Esophagus squamous epithelium (tissue), 5 donors: ENCODE data around the gene CYTH2. TPM values are rescaled to one million over a fixed set of nuclear protein-coding genes. Genes with fewer than 3 reads are reported as not detected.

Experiments used
- DNase-seq: peaks from one replicate; lab custom pipeline; 2025; lab: John Stamatoyannopoulos, UW
- H3K27ac ChIP-seq, 4 donors: fragments of 200-600 bp; sonication (generic); one replicate each; pipeline ENCODE4 v1.5.1; 2016 to 2019; ENCODE audit warnings: mild to moderate bottlenecking in 1 of 4
- H3K27me3 ChIP-seq, 4 donors: fragments of 200-600 bp; sonication (generic); 1 replicate in 3 of 4; 2 replicates in 1 of 4; pipeline versions ENCODE4 v1.5.1 to v1.6.0; 2017 to 2021; ENCODE audit warnings: antibody characterized with exemption in 1 of 4
- H3K36me3 ChIP-seq, 3 donors: fragments of 200-600 bp; sonication (generic); one replicate each; pipeline ENCODE4 v1.5.1; 2016 to 2019
- H3K4me1 ChIP-seq, 3 donors: fragments of 200-600 bp; sonication (generic); one replicate each; pipeline ENCODE4 v1.5.1; 2017 to 2019
- H3K4me3 ChIP-seq, 4 donors: fragments of 200-600 bp; sonication (generic); 1 replicate in 3 of 4; 2 replicates in 1 of 4; pipeline ENCODE4 v1.5.1; 2016 to 2019; ENCODE audit warnings: mild to moderate bottlenecking in 2 of 4, moderate library complexity in 1 of 4
- H3K9me3 ChIP-seq, 3 donors: fragments of 200-600 bp; sonication (generic); one replicate each; pipeline ENCODE4 v1.5.1; 2016 to 2019
- POLR2A ChIP-seq, 4 donors: fragments of 450-650 bp; IDR thresholded peaks; one replicate each; pipeline ENCODE4 v1.6.1; 2017; ENCODE audit warnings: antibody characterized with exemption in 4 of 4, mild to moderate bottlenecking in 4 of 4, moderate library complexity in 3 of 4
- WGBS, 2 donors: methylation state at CpG; one replicate each; pipeline ENCODE4 v1.1.5; 2018; 5-methylcytosine and 5-hydroxymethylcytosine counted together
- intact Hi-C: fragments of 100-400 bp; cut with DNase I; formaldehyde crosslinking; loops from one replicate; pipeline ENCODE4 v1.15.0; 2022
- total RNA-seq, 4 donors: library from RNA; depleted of rRNA; stranded (reverse); fragments of >200 nt; gene quantifications; one replicate each; pipeline ENCODE4 v1.1.0, GENCODE V29; 2016
- TF ChIP-seq, protein P1 (sequence below), 6 experiments: fragments of 450-650 bp in 4 of 6; fragments of 200-600 bp in 2 of 6; sonication (generic) in 2 of 6; IDR thresholded peaks; one replicate each; pipeline ENCODE4 v1.5.1; 2016 to 2019; ENCODE audit warnings: antibody characterized with exemption in 6 of 6, mild to moderate bottlenecking in 4 of 6, moderate library complexity in 4 of 6
- donor health status: DM: yes; HTN: yes; CAD: no.

CYTH2 gene
- total RNA-seq, 4 donors from 2014 or later, result 40.8 to 101 (median 47.8) TPM

DNA sequence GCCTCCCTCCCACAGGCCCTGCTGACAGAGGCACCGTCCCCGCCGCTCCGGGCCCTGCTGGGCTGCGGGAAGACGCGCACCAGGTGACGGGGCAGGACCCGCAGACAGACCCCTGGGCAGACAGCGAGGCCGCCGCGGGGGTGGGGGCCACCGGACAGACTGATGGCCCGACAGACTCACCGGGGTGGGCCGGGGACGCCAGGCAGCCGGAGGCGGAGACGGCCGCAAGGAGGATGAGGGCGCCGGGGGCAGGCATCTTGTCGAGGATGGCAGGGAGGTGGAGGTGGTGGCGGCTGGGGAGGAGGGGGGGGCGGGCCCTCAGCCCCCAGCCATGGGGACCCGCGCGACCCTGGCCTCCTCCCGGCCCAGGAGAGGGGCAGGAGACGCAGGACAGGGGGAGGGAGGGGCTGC lies 42.2 kb downstream of the CYTH2 start:
- H3K36me3 ChIP-seq, result no peaks in the 10 kb centered on the region
- DNase-seq, result no peak
- TF ChIP-seq, protein P1, sequence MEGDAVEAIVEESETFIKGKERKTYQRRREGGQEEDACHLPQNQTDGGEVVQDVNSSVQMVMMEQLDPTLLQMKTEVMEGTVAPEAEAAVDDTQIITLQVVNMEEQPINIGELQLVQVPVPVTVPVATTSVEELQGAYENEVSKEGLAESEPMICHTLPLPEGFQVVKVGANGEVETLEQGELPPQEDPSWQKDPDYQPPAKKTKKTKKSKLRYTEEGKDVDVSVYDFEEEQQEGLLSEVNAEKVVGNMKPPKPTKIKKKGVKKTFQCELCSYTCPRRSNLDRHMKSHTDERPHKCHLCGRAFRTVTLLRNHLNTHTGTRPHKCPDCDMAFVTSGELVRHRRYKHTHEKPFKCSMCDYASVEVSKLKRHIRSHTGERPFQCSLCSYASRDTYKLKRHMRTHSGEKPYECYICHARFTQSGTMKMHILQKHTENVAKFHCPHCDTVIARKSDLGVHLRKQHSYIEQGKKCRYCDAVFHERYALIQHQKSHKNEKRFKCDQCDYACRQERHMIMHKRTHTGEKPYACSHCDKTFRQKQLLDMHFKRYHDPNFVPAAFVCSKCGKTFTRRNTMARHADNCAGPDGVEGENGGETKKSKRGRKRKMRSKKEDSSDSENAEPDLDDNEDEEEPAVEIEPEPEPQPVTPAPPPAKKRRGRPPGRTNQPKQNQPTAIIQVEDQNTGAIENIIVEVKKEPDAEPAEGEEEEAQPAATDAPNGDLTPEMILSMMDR (IDR thresholded peaks at IDR 0.05), result no peak
- TF ChIP-seq POLR2A (IDR thresholded peaks at IDR 0.05), result no peak
- no peak overlapping the region for H3K27ac ChIP-seq
- WGBS, 2 donors, result 0% methylated on average over 12 of the region's 32 CpGs; no CpG with 5 or more reads in 1 of the 2 donors
- H3K27me3 ChIP-seq, result peaks cover 5 to 52% (median 11%) of the 10 kb centered on the region in 4 donors
- H3K9me3 ChIP-seq, result no peaks in the 10 kb centered on the region
- peak overlapping the region; percentile 1 to 52 (median 17) for H3K4me3 ChIP-seq
- intact Hi-C loops, result no loop called here
- H3K4me1 ChIP-seq, result peaks cover 14 to 38% (median 17%) of the 10 kb centered on the region in 3 donors

DNA sequence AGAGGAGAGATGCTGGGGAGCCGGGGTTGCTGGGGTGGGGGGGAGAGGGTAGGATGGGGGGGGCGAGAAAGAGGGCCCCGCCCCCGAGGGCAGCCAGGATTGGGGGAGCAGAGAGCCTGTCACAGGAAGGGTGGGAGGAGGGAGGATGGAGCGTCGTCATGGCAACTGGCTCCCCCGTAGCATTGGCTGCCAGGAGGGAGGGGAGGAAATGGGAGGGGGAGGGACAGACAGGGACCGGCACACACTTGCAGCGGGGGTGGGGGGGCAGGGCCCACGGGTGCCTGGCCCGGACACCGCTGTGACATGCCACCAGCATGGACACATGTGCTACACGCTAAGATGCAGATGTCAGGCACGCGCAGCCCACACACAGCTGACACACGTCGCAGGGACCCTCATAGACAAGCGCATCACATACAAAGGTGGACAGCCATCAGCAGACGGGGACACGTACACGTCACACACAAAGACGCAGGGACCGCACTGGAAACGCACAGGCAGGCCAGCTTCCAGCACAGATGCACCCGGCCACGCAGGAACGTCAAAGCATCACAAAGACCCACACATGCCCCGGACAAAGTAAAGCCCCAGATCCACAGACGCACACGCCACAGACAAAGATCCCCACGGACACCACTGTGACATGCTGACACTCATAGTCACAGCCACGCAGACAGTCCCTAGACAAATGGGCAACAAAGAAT lies 42.8 kb downstream of the CYTH2 start, which contains the start of gene LMTK3:
TSS of gene LMTK3 (minus strand) at position 36 of the 704 bp plus-strand sequence. CDS start 259 bp downstream, outside the sequence.
- peak within 1 kb of the TSS; percentile 1 to 52 (median 17) for H3K4me3 ChIP-seq
- TF ChIP-seq, protein P1 (IDR thresholded peaks at IDR 0.05), result no peak
- no peak for TF ChIP-seq POLR2A (IDR thresholded peaks at IDR 0.05)
- H3K27ac ChIP-seq, result no peak within 1 kb of the TSS
- H3K27me3 ChIP-seq, result peaks cover 5 to 52% (median 11%) of the 10 kb centered on the region in 4 donors
- peaks cover 14 to 43% (median 17%) of the 10 kb centered on the region in 3 donors for H3K4me1 ChIP-seq
- no peaks in the 10 kb centered on the region for H3K9me3 ChIP-seq
- H3K36me3 ChIP-seq, result no peaks in the 10 kb centered on the region
- WGBS, 2 donors, result 9 to 18% methylated on average over 16 to 27 of the region's 32 CpGs
- intact Hi-C loops, result no loop called here
- no peak for DNase-seq

DNA sequence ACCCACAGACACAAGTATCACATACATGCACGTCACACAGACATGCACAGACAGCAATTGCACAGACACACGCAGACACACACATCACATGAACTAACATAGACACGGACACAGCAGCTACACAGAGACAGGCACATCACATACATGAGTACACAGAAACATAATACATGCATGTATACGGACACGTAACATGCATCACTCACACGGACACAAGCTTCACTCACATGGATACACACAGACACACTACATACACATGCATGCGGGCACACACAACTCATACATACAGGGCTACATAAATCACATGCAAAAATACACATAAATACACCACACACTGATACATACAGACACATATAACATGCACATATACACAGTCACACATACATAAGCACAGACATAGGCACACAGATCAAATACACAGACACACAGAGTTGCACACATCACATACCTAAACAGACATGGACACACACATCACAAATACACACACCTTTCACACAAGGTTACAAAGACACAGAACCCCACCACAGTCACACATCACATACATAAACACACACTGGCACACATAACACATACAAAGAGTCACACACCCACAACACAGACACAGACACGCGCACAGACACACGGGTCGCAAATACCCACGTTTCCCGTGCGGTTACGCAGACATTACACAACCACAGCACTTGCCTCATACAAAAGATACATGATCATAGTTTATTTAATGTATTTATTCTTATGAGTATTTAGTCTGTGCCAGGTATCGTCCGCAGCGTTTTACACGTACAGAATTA lies 43.5 kb downstream of the CYTH2 start:
- Histone ChIP-seq H3K27ac (no peak overlapping the region), H3K4me1 (peaks cover 14 to 43% (median 17%) of the 10 kb centered on the region in 3 donors), H3K27me3 (peaks cover 5 to 52% (median 11%) of the 10 kb centered on the region in 4 donors), H3K9me3 (no peaks in the 10 kb centered on the region), H3K4me3 (peak overlapping the region in 3 of 4 donors; percentile 60 to 75 (median 66)), H3K36me3 (no peaks in the 10 kb centered on the region)
- WGBS, 2 donors, result 32 to 34% methylated on average over 19 of the region's 19 CpGs
- DNase-seq, result no peak
- TF ChIP-seq POLR2A (IDR thresholded peaks at IDR 0.05), result no peak
- TF ChIP-seq, protein P1 (IDR thresholded peaks at IDR 0.05), result no peak
- intact Hi-C loops, result no loop called here

DNA sequence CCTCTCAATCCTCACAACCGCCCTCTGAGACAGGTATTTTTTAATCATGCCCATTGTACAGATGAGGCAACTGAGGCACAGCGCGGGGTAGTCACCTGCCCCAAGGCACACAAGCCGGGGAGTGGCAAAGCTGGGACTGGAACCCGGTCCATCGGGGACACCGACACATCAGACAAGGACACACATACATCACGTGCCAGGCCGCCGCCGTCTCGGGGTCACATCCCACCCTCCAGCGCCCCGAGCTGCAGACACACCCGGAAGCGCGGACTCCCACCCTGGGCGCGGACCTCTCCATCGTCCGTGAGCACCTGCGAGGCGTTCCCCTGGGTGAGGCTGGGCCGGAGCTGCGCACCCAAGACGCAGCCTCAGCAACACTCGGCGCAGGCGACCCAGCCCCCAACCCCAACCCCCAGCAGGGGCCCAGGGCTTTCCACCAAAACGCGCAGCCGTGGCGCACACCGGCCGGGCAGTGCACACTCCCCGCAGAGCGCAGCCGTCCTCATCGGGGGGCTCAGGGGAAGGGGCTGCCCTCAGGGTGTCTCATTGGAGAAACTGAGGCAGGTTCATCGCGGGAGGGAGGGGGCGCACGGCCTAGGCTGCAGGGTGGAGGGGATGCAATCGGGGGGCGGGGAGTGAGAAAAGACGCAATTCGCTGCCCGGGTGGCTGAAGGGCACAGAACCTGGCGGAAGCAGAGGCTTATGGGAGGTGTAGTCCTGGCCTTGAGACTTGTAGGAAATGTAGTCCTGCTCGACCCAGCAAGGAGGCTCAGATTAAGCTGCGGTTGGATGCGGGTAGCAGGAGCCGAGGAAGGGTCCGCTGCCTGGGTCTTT lies 44.3 kb downstream of the CYTH2 start:
- H3K9me3 ChIP-seq, result no peaks in the 10 kb centered on the region
- 3 to 4% methylated on average over 8 to 15 of the region's 54 CpGs for WGBS, 2 donors
- intact Hi-C loops, result no loop called here
- H3K4me3 ChIP-seq, result peak overlapping the region; percentile 60 to 75 (median 63)
- H3K4me1 ChIP-seq, result peaks cover 14 to 43% (median 17%) of the 10 kb centered on the region in 3 donors
- peak in 1 of 4 donors; percentile 18 for TF ChIP-seq POLR2A (IDR thresholded peaks at IDR 0.05)
- TF ChIP-seq, protein P1 (IDR thresholded peaks at IDR 0.05), result no peak
- no peak for DNase-seq
- no peaks in the 10 kb centered on the region for H3K36me3 ChIP-seq
- H3K27me3 ChIP-seq, result peaks cover 5 to 52% (median 11%) of the 10 kb centered on the region in 4 donors
- peak overlapping the region in 3 of 4 donors; percentile 15 to 45 (median 33) for H3K27ac ChIP-seq
